ENCODE results near the gene NMU.
"Not testable (repeated sequence)": the region's sequence is repeated elsewhere in the genome, so short reads cannot be mapped to it uniquely, and the experiment has no call there.

NMU gene

GRCh38 chr4:55553441-55554201 is 82.5 kb downstream of the NMU start:
- H3K4me3 ChIP-seq (ENCODE audit: low read depth in 1 of 2, low read length in 2 of 2), result peak overlapping the region; percentile 14 to 47
- H3K27ac ChIP-seq (ENCODE audit: low read depth, low read length), result peak overlapping the region; percentile 56
- no peaks in the 10 kb centered on the region for H3K36me3 ChIP-seq (ENCODE audit: insufficient read depth, low read length)
- no peaks in the 10 kb centered on the region for H3K4me1 ChIP-seq (ENCODE audit: insufficient read depth, low read length)
- H3K9ac ChIP-seq (ENCODE audit: low read length), result peak overlapping the region; percentile 5
- no peaks in the 10 kb centered on the region for H3K9me3 ChIP-seq (ENCODE audit: low read length)
- no peaks in the 10 kb centered on the region for H3K27me3 ChIP-seq (ENCODE audit: control insufficient read depth in 1 of 2, insufficient read depth in 2 of 2, low read length in 2 of 2)

GRCh38 chr4:55551964-55552363 is 84.1 kb downstream of the NMU start:
- not testable (repeated sequence) for H3K36me3 ChIP-seq (ENCODE audit: insufficient read depth, low read length); H3K4me3 ChIP-seq (ENCODE audit: low read depth in 1 of 2, low read length in 2 of 2); H3K9me3 ChIP-seq (ENCODE audit: low read length); H3K27ac ChIP-seq (ENCODE audit: low read depth, low read length); H3K9ac ChIP-seq (ENCODE audit: low read length); H3K4me1 ChIP-seq (ENCODE audit: insufficient read depth, low read length); H3K27me3 ChIP-seq (ENCODE audit: control insufficient read depth in 1 of 2, insufficient read depth in 2 of 2, low read length in 2 of 2)

- H3K9ac ChIP-seq (ENCODE audit: low read length), result no peak overlapping the region
- H3K27me3 ChIP-seq (ENCODE audit: control insufficient read depth in 1 of 2, insufficient read depth in 2 of 2, low read length in 2 of 2), result no peaks in the 10 kb centered on the region
- H3K9me3 ChIP-seq (ENCODE audit: low read length), result no peaks in the 10 kb centered on the region
- H3K4me1 ChIP-seq (ENCODE audit: insufficient read depth, low read length), result peaks cover 8% of the 10 kb centered on the region
- no peak overlapping the region for H3K27ac ChIP-seq (ENCODE audit: low read depth, low read length)
- no peaks in the 10 kb centered on the region for H3K36me3 ChIP-seq (ENCODE audit: insufficient read depth, low read length)
- H3K4me3 ChIP-seq (ENCODE audit: low read depth in 1 of 2, low read length in 2 of 2), result no peak overlapping the region
Measured at GRCh38 chr4:55549888-55550287, 86.2 kb downstream of the NMU start.

GRCh38 chr4:55547918-55548317 is 88.2 kb downstream of the NMU start:
- no peaks in the 10 kb centered on the region for H3K9me3 ChIP-seq (ENCODE audit: low read length)
- H3K4me1 ChIP-seq (ENCODE audit: insufficient read depth, low read length), result peaks cover 19% of the 10 kb centered on the region
- peak overlapping the region in 1 of 2 donors; percentile 96 for H3K4me3 ChIP-seq (ENCODE audit: low read depth in 1 of 2, low read length in 2 of 2)
- H3K36me3 ChIP-seq (ENCODE audit: insufficient read depth, low read length), result no peaks in the 10 kb centered on the region
- peak overlapping the region; percentile 99 for H3K27ac ChIP-seq (ENCODE audit: low read depth, low read length)
- H3K9ac ChIP-seq (ENCODE audit: low read length), result peak overlapping the region; percentile 77
- no peaks in the 10 kb centered on the region for H3K27me3 ChIP-seq (ENCODE audit: control insufficient read depth in 1 of 2, insufficient read depth in 2 of 2, low read length in 2 of 2)

GRCh38 chr4:55547466-55547770 is 88.7 kb downstream of the NMU start:
- peaks cover 19% of the 10 kb centered on the region for H3K4me1 ChIP-seq (ENCODE audit: insufficient read depth, low read length)
- peak overlapping the region; percentile 99 for H3K27ac ChIP-seq (ENCODE audit: low read depth, low read length)
- no peaks in the 10 kb centered on the region for H3K27me3 ChIP-seq (ENCODE audit: control insufficient read depth in 1 of 2, insufficient read depth in 2 of 2, low read length in 2 of 2)
- H3K36me3 ChIP-seq (ENCODE audit: insufficient read depth, low read length), result no peaks in the 10 kb centered on the region
- peak overlapping the region; percentile 39 to 96 for H3K4me3 ChIP-seq (ENCODE audit: low read depth in 1 of 2, low read length in 2 of 2)
- H3K9ac ChIP-seq (ENCODE audit: low read length), result peak overlapping the region; percentile 77
- H3K9me3 ChIP-seq (ENCODE audit: low read length), result no peaks in the 10 kb centered on the region

GRCh38 chr4:55546756-55547465 is 89.2 kb downstream of the NMU start, which contains the start of gene CLOCK:
TSS of gene CLOCK (minus strand) at chr4:55546909. CDS start at chr4:55482785, 64,124 bp downstream.
- peak within 1 kb of the TSS; percentile 77 for H3K9ac ChIP-seq (ENCODE audit: low read length)
- no peaks in the 10 kb centered on the region for H3K9me3 ChIP-seq (ENCODE audit: low read length)
- no peaks in the 10 kb centered on the region for H3K27me3 ChIP-seq (ENCODE audit: control insufficient read depth in 1 of 2, insufficient read depth in 2 of 2, low read length in 2 of 2)
- H3K27ac ChIP-seq (ENCODE audit: low read depth, low read length), result peak within 1 kb of the TSS; percentile 99
- no peaks in the 10 kb centered on the region for H3K36me3 ChIP-seq (ENCODE audit: insufficient read depth, low read length)
- peaks cover 19% of the 10 kb centered on the region for H3K4me1 ChIP-seq (ENCODE audit: insufficient read depth, low read length)
- peak within 1 kb of the TSS; percentile 87 to 96 for H3K4me3 ChIP-seq (ENCODE audit: low read depth in 1 of 2, low read length in 2 of 2)

DNA sequence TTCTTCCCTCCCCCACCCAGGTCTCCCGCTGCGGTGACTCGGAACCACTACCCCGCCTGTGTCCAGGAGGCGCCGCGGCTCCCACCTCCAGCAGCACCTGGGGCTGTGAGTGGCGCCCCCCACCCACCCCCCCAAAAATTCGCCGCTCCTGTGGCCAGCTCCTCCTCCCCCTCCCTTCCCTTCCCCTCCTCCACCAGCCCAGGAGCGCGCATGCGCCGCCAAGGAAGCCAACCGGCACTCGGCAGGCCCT is 89.7 kb downstream of the NMU start:
- no peaks in the 10 kb centered on the region for H3K9me3 ChIP-seq (ENCODE audit: low read length)
- peak overlapping the region; percentile 99 for H3K27ac ChIP-seq (ENCODE audit: low read depth, low read length)
- H3K4me3 ChIP-seq (ENCODE audit: low read depth in 1 of 2, low read length in 2 of 2), result peak overlapping the region; percentile 87 to 96
- peaks cover 19% of the 10 kb centered on the region for H3K4me1 ChIP-seq (ENCODE audit: insufficient read depth, low read length)
- H3K9ac ChIP-seq (ENCODE audit: low read length), result no peak overlapping the region
- H3K27me3 ChIP-seq (ENCODE audit: control insufficient read depth in 1 of 2, insufficient read depth in 2 of 2, low read length in 2 of 2), result no peaks in the 10 kb centered on the region
- no peaks in the 10 kb centered on the region for H3K36me3 ChIP-seq (ENCODE audit: insufficient read depth, low read length)

- Histone ChIP-seq H3K4me1 (ENCODE audit: insufficient read depth, low read length) (peaks cover 19% of the 10 kb centered on the region), H3K27me3 (ENCODE audit: control insufficient read depth in 1 of 2, insufficient read depth in 2 of 2, low read length in 2 of 2) (no peaks in the 10 kb centered on the region), H3K36me3 (ENCODE audit: insufficient read depth, low read length) (no peaks in the 10 kb centered on the region), H3K9ac (ENCODE audit: low read length) (peak overlapping the region; percentile 58), H3K27ac (ENCODE audit: low read depth, low read length) (peak overlapping the region; percentile 99), H3K4me3 (ENCODE audit: low read depth in 1 of 2, low read length in 2 of 2) (peak overlapping the region; percentile 59 to 87), H3K9me3 (ENCODE audit: low read length) (no peaks in the 10 kb centered on the region)
Measured at GRCh38 chr4:55545641-55546505, 90.2 kb downstream of the NMU start.
